Measurements from ENCODE around the gene EEFSEC.
A peak's percentile ranks its signal among the peaks of the same experiment; 100 is the strongest.

EEFSEC gene

GRCh38 chr3:128218548-128219257 lies 65.4 kb downstream of the EEFSEC start:
- DNase-seq, result no peak

- DNase-seq, result no peak
Observed at GRCh38 chr3:128221328-128221727, 68.0 kb downstream of the EEFSEC start.

- DNase-seq, result no peak
Observed at GRCh38 chr3:128222796-128223385, 69.6 kb downstream of the EEFSEC start.

- no peak for DNase-seq
Observed at GRCh38 chr3:128226186-128226725, 73.0 kb downstream of the EEFSEC start.

- DNase-seq, result peak; percentile 44
Observed at GRCh38 chr3:128226795-128227395, 73.6 kb downstream of the EEFSEC start.

GRCh38 chr3:128227507-128227906 lies 74.2 kb downstream of the EEFSEC start:
- DNase-seq, result no peak

GRCh38 chr3:128228366-128228910 lies 75.2 kb downstream of the EEFSEC start:
- no peak for DNase-seq

GRCh38 chr3:128229106-128229857 lies 76.0 kb downstream of the EEFSEC start:
- no peak for DNase-seq

- no peak for DNase-seq
Observed at GRCh38 chr3:128231606-128232005, 78.3 kb downstream of the EEFSEC start.

- DNase-seq, result no peak
Observed at GRCh38 chr3:128232376-128233178, 79.3 kb downstream of the EEFSEC start.

GRCh38 chr3:128235207-128235926 lies 82.1 kb downstream of the EEFSEC start:
- DNase-seq, result no peak

GRCh38 chr3:128236657-128237056 lies 83.4 kb downstream of the EEFSEC start:
- no peak for DNase-seq

GRCh38 chr3:128237348-128238183 lies 84.3 kb downstream of the EEFSEC start:
- no peak for DNase-seq

- no peak for DNase-seq
Observed at GRCh38 chr3:128238184-128238489, 84.9 kb downstream of the EEFSEC start.

- DNase-seq, result no peak
Observed at GRCh38 chr3:128239304-128239703, 86.0 kb downstream of the EEFSEC start.

GRCh38 chr3:128240232-128240631 lies 87.0 kb downstream of the EEFSEC start:
- DNase-seq, result no peak

GRCh38 chr3:128241741-128242140 lies 88.5 kb downstream of the EEFSEC start:
- DNase-seq, result no peak

GRCh38 chr3:128242818-128243601 lies 89.7 kb downstream of the EEFSEC start:
- no peak for DNase-seq

GRCh38 chr3:128243602-128244504 lies 90.6 kb downstream of the EEFSEC start:
- DNase-seq, result no peak

All from activated T-cell treated with anti-CD3 and anti-CD28 coated beads, Interleukin-2, amount 50 U/mL, for 1 hour (primary cell).